Measurements from ENCODE around the gene PLEKHD1.

- TF ChIP-seq CTCF (IDR thresholded peaks at IDR 0.05), result no peak
- TF ChIP-seq USF2 (CRISPR knock-in tag; IDR thresholded peaks at IDR 0.05), result no peak
- no peak for TF ChIP-seq CREM (CRISPR knock-in tag; IDR thresholded peaks at IDR 0.05)
- no peak for TF ChIP-seq CBFB (CRISPR knock-in tag; IDR thresholded peaks at IDR 0.05; ENCODE audit: low read depth)
- no peak for TF ChIP-seq OVOL2 (CRISPR knock-in tag; IDR thresholded peaks at IDR 0.05; ENCODE audit: borderline replicate concordance)
- TF ChIP-seq IRF1 (CRISPR knock-in tag; IDR thresholded peaks at IDR 0.05), result no peak
- no peak for TF ChIP-seq TCF7 (CRISPR knock-in tag; IDR thresholded peaks at IDR 0.05; ENCODE audit: low read depth)
- no peak for TF ChIP-seq PRRX2 (CRISPR knock-in tag; IDR thresholded peaks at IDR 0.05)
- TF ChIP-seq FOXP1 (CRISPR knock-in tag; IDR thresholded peaks at IDR 0.05; ENCODE audit: borderline replicate concordance), result no peak
- TF ChIP-seq MAX (CRISPR knock-in tag; IDR thresholded peaks at IDR 0.05), result no peak
- no peak for TF ChIP-seq ATF3 (CRISPR knock-in tag; conservative IDR thresholded peaks at IDR 0.05)
Observed at GRCh38 chr14:69458350-69458749, 26.2 kb upstream of the PLEKHD1 start.
